Mesothelial cell of epicardium (in vitro differentiated cells): ENCODE results near the gene WSCD2. TPM values are rescaled to one million over a fixed set of nuclear protein-coding genes. Genes with fewer than 3 reads are reported as not detected.

Experiments
- DNase-seq, 2 experiments: peaks; one replicate each; pipeline ENCODE4 v3.0.0; 2021; ENCODE audit warnings: low spot score in 2 of 2; ENCODE audit not compliant: unreplicated experiment in 2 of 2
- H3K27ac Mint-ChIP-seq: 2 replicates; pipeline ENCODE4 v1.8.0; 2021; ENCODE audit warnings: mixed read lengths
- H3K27me3 Mint-ChIP-seq: 2 replicates; pipeline ENCODE4 v1.8.0; 2021; ENCODE audit warnings: low read depth, mixed read lengths
- H3K36me3 Mint-ChIP-seq: 2 replicates; pipeline ENCODE4 v1.8.0; 2021; ENCODE audit warnings: mixed read lengths
- H3K4me1 Mint-ChIP-seq: 2 replicates; pipeline ENCODE4 v1.8.0; 2021; ENCODE audit warnings: mixed read lengths
- H3K4me3 Mint-ChIP-seq: 2 replicates; pipeline ENCODE4 v1.8.0; 2021; ENCODE audit warnings: mild to moderate bottlenecking, moderate library complexity, mixed read lengths
- H3K9me3 Mint-ChIP-seq: 2 replicates; pipeline ENCODE4 v1.8.0; 2021; ENCODE audit warnings: mixed read lengths
- CTCF ChIP-seq: fragments of 200-600 bp; sonication (generic); IDR thresholded peaks from one replicate; pipeline ENCODE4 v1.5.0; 2021; ENCODE audit warnings: antibody characterized with exemption; ENCODE audit not compliant: unreplicated experiment
- total RNA-seq: library from RNA; stranded (reverse); gene quantifications from 3 replicates; pipeline ENCODE4 v1.2.1, GENCODE V29; 2021

The WSCD2 gene
- total RNA-seq, 1 donor from 2014 or later, result 0.13 TPM

- Mint-ChIP-seq H3K27ac (no peak overlapping the region), H3K36me3 (no peaks in the 10 kb centered on the region), H3K27me3 (peaks cover 39% of the 10 kb centered on the region), H3K4me1 (no peaks in the 10 kb centered on the region), H3K9me3 (no peaks in the 10 kb centered on the region), H3K4me3 (no peak overlapping the region)
- TF ChIP-seq CTCF, result no peak
- no peak for DNase-seq
Measured at GRCh38 chr12:108185002-108185401, 55.9 kb downstream of the WSCD2 start.

GRCh38 chr12:108187831-108188230 lies 58.7 kb downstream of the WSCD2 start:
- DNase-seq, result no peak
- Mint-ChIP-seq H3K27ac (no peak overlapping the region), H3K9me3 (no peaks in the 10 kb centered on the region), H3K4me3 (no peak overlapping the region), H3K4me1 (no peaks in the 10 kb centered on the region), H3K27me3 (peaks cover 45% of the 10 kb centered on the region), H3K36me3 (no peaks in the 10 kb centered on the region)
- TF ChIP-seq CTCF, result no peak

DNA sequence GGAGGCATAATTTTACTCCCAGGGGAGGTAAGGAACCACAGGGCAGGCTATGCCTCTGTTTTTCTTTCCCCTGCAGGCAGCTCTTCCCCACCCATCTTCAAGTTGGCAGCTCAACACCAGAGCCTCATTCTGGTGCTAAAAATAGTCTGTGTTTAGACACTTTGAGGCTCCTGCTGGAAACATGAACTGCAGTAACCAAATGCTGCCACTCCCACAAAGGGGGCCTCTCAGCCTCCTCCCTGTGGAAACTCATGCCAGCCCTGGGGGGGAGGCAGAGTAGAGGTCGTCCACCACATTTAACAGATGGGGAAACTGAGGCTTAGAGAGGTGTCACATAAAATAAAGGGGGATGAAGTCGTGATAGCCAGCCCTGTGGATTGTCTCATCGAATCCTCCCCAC lies 61.4 kb downstream of the WSCD2 start:
- Mint-ChIP-seq H3K4me1 (no peaks in the 10 kb centered on the region), H3K9me3 (no peaks in the 10 kb centered on the region), H3K27ac (no peak overlapping the region), H3K27me3 (peaks cover 40% of the 10 kb centered on the region), H3K36me3 (no peaks in the 10 kb centered on the region), H3K4me3 (no peak overlapping the region)
- TF ChIP-seq CTCF, result no peak
- DNase-seq, result no peak

DNA sequence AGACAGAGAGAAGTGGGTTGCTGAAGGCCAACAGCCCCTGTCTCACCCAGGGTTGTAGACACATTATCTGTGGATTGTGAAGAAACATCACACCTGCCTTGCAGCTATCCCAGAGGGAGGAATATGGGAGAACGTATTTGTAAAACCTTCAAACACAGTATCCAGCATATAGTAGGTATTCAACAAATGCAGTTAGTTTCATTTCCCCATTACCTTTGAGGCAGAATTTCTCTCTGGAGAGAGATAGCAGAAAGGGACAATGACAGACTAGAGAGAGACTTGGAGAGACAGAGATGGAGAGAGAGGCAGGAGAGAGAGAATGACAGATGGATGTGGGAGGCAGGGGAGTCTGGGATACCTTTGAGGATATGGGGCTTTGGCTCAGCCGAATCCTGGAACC lies 62.0 kb downstream of the WSCD2 start:
- Mint-ChIP-seq H3K27me3 (peaks cover 35% of the 10 kb centered on the region), H3K9me3 (no peaks in the 10 kb centered on the region), H3K36me3 (no peaks in the 10 kb centered on the region), H3K27ac (no peak overlapping the region), H3K4me1 (no peaks in the 10 kb centered on the region), H3K4me3 (no peak overlapping the region)
- no peak for TF ChIP-seq CTCF
- no peak for DNase-seq

DNA sequence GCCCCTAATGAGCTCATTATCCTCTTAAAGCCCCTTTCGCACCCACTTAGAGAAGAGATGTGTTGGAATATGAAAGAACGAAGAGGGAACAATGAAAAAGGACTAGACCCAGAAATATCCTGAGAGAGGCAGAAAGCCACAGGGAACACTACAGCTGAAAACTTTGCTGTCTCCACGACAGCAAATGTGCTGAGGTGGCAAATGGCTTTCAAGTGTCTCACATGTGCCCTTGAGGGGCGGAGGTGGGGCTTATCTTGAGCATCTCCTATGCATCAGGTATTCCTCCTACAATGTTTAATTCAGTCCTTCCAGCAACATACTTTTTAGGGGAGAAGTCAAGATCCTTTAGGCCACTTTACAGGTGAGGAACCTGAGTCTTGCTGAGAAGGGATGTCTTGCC lies 62.9 kb downstream of the WSCD2 start:
- Mint-ChIP-seq H3K27ac (no peak overlapping the region), H3K36me3 (no peaks in the 10 kb centered on the region), H3K4me3 (no peak overlapping the region), H3K9me3 (no peaks in the 10 kb centered on the region), H3K4me1 (no peaks in the 10 kb centered on the region), H3K27me3 (peaks cover 26% of the 10 kb centered on the region)
- DNase-seq, result no peak
- TF ChIP-seq CTCF, result no peak

- H3K9me3 Mint-ChIP-seq, result no peaks in the 10 kb centered on the region
Measured at GRCh38 chr12:108193493-108193892, 64.4 kb downstream of the WSCD2 start.

More at GRCh38 chr12:108193493-108193892, 64.4 kb downstream of the WSCD2 start:
- DNase-seq, result no peak
- H3K27me3 Mint-ChIP-seq, result peaks cover 25% of the 10 kb centered on the region
- H3K36me3 Mint-ChIP-seq, result no peaks in the 10 kb centered on the region
- H3K27ac Mint-ChIP-seq, result no peak overlapping the region
- H3K4me3 Mint-ChIP-seq, result no peak overlapping the region
- no peak for TF ChIP-seq CTCF
- H3K4me1 Mint-ChIP-seq, result no peaks in the 10 kb centered on the region
